Raji (cell line): Measurements from ENCODE around the gene RAB40B.

Experiments used
- POLR2A ChIP-seq: IDR thresholded peaks from 2 replicates; pipeline ENCODE4 v1.6.1; 2011; ENCODE audit warnings: low read depth, low read length, control low read depth; ENCODE audit not compliant: insufficient read depth

The RAB40B gene

DNA sequence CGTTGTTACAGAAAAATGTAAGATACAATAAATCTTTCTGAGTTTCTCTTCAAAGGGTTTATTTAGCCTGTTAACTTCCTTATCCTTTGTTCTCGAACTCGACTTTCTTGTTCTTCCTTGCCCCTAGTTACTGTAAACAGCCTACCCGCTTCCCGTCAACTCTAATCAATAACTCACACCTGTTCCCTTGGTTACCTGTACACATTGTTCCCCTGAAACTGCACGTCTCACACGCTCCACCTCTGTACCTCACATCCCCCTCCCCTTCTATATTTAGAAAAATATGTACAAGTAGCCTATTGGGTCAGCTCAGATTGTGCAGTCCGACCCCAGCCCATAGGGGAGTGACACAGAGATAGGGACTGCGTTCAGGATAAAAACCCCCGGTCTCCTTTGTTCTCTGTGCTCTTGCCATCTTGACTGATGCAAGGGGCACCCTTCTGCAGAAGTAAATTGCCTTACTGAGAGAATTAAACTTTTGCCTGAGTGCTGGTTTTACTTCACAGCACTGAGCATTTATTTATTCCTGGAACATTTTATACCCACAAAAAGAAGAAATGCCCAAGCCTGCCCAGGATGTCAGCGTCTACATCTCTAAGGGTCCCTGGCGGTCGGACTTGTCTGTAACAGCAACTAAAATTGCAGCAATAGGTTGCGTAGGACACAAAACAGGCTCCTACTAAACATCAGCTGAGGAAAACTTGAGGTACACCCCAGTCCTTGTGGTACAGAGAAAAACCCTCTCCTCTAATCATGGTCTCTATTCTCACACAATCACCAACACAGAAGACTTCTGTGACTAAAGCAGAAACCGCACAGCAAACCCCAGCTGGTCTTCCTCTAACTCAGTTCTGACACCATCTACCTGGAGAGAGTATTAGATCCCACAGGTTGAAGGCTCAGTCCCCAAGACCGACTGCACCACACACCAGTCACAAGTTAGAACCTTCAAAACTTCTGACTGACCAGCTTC is 61.6 kb downstream of the RAB40B start:
- TF ChIP-seq POLR2A: no peak

DNA sequence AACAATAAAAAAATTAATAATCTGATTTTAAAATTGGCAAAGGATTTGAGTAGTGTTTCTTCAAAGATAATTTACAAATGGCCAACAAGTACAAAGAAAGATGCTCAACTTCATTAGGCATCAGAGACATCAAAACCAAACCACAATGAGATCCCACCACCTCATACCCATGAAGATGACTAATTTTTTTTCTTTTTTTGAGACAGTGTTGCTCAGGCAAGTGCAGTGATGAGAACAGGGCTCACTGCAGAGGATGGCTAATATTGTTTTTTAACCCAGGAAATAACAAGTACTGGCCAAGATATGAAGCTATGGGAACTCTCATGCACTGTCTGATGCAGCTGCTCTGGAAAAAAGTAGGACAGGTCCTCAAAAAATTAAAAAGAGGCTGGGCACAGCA is 65.2 kb downstream of the RAB40B start:
- no peak for TF ChIP-seq POLR2A

DNA sequence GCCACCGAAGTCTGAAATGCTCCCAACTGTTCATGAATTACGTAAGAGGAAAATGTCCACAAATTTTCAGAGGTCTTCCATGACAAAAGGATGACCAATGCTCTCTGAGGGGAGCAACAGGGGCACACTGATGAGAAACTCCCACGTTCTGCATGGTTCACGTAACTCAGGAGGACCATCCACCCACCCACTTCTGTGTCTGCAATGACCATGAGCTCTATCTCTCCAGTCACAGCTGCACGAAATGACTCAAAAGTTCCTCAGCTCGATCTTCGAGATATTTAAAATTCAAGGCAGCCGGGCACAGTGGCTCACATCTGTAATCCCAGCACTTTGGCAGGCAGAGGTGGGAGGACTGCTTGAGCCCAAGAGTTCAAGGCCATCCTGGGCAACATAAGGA is 66.0 kb downstream of the RAB40B start:
- no peak for TF ChIP-seq POLR2A

DNA sequence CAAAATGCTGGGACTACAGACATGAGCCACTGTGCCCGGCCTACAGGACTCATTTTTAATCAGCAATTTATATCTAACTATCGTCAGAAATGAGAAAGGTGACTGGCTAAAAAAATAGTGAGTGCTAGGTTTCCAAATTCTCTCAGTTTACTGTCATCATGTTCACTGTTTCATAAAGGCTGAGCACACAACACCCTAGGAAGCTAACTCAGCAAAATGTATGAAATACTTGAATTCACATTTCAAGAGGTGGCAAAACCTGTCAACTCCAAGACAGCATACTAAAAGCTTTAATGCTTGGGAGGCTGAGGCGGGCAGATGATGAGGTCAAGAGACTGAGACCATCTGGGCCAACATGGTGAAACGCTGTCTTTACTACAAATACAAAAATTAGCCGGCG is 67.0 kb downstream of the RAB40B start:
- no peak for TF ChIP-seq POLR2A

DNA sequence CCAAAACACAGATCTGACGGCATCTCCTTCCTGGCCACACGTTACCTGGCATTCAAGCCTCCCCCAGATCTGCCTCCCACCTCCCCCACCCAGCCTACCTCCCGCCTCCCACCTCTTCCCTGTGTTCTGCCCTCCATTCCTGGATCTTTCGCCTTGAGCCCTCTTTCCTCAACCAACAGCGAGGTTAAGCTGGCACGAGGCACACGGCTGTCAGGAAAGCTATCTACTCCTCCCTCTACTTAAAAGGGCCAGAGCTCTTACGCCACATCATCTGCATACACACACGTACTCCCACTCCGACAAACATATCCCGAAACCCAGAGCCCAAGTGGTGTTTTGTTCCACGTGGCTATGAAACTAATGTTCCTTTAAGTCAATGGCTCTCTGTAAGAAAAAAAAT is 68.3 kb downstream of the RAB40B start:
- TF ChIP-seq POLR2A: no peak

DNA sequence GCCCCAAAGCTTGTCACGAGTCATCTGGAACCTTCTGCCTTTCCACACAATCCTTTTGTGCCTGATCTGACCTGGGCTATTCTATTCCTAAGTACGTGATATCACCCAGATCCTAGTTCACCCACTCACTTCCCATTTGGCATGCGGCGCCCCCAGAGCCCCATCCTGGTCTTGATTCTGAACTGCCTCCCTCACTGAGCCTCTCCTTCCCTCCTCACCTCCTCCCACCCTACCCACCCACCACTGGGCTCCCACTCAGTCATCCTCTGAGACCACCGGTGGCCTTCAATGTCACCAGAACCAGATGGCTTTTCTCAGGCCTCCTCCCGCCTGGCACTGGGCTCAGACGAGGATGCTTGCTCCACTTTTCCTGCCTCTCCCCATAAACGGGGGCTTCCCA is 68.8 kb downstream of the RAB40B start:
- TF ChIP-seq POLR2A: no peak

DNA sequence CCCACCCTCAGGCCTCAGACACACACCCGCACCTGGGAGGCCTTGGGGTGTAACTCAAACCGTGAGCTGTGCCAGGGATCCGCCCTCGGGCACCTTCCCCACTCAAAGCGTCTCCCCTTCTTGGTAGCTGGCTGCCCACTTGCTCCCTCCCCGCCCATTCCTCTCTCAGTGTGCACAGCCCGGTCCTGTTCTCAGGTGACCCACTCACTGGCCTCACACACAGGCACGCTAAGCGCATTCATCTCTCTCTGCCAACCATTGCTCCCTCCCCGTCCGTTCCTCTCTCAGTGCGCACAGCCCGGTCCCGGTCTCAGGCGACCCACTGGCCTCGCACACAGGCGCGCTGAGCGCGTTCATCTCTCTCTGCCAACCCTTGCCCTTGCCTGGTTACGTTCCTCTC is 71.1 kb downstream of the RAB40B start:
- no peak for TF ChIP-seq POLR2A

DNA sequence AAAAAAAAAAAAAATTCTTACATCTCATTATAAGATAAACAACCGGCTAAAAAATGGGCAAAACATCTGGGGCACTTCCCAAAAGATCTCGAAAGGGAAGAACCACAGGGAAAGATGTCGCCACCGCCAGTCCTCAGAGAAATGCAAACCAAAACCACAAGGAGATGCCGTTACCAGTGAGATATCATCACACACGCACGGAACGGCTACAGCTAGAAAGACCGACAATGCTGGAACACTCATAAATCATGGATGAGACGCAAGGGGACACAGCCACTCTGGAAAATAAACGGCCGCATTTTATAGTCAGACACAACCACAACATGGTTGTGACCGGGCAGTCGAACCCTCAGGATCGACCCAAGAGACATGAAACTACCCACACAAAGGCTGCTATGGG is 74.8 kb downstream of the RAB40B start:
- TF ChIP-seq POLR2A: no peak

DNA sequence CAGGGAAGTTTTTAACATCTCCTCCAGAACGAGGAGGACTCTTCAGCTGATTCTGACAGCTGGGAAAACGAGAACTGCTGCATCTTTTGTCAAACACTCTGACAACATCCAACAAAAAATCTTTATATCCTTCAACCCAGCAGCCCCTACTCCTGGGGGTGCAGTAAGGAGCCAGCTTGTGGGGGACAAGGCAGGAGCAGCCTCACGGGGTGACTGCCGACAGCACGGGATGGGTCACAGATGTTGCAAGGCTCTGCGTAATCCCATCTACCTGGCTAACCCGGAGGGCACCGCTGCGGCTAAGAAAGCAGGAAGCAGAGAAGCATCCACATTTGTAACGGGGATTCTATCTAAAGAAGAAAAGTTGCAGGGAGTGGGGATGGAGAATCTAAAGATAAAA is 78.9 kb downstream of the RAB40B start:
- no peak for TF ChIP-seq POLR2A

DNA sequence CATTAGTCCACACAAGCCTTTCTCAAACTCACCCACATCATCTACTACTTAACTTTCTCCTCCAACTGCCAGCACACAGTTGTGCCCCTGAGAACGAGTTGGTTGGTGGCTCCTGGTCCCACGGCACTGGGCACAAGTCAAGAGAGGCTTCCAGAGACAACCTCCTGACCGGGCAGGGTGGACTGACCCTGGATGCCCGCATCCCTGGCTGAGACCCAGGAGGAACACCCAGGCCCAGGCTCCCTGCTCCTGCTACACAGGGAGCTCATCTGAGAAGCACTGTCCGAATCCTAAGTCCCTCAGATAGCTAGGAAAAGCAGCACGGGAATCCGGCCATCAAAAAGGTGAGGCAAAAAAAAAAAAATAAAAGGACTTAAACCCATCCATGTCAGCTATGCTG is 79.3 kb downstream of the RAB40B start:
- no peak for TF ChIP-seq POLR2A

DNA sequence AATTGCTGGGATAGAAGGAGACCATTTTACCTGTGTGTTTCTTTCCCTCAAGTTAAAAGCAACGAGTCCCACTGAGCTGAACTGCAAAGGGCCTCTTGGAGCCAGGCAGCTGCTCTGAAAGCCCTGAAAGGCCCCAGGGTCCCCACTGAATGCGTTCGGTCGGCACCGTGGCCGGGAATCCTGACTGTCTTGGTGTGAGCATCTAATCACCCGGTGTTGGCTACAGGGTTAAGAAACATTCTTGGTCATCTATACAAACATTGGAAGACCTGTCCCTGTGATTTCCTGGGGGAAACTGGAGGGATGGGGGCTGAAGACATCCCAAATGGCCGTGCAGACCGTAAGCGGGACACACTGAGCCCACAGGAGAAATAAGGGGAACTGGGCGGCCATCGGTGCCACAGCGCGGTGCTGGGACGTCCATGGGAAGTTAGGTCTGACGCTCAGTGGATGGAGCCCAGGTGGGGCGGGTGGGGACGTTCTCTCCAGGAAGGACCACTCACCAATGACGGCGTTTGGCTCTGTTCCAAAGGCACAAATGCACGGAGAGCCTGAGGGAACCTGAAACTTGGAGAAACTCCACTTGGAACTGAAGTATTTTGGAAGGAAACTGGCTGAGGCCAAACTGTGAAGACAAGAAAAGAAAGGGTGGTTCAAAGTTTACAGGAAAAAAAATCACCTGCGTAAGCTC is 82.3 kb downstream of the RAB40B start:
- no peak for TF ChIP-seq POLR2A

DNA sequence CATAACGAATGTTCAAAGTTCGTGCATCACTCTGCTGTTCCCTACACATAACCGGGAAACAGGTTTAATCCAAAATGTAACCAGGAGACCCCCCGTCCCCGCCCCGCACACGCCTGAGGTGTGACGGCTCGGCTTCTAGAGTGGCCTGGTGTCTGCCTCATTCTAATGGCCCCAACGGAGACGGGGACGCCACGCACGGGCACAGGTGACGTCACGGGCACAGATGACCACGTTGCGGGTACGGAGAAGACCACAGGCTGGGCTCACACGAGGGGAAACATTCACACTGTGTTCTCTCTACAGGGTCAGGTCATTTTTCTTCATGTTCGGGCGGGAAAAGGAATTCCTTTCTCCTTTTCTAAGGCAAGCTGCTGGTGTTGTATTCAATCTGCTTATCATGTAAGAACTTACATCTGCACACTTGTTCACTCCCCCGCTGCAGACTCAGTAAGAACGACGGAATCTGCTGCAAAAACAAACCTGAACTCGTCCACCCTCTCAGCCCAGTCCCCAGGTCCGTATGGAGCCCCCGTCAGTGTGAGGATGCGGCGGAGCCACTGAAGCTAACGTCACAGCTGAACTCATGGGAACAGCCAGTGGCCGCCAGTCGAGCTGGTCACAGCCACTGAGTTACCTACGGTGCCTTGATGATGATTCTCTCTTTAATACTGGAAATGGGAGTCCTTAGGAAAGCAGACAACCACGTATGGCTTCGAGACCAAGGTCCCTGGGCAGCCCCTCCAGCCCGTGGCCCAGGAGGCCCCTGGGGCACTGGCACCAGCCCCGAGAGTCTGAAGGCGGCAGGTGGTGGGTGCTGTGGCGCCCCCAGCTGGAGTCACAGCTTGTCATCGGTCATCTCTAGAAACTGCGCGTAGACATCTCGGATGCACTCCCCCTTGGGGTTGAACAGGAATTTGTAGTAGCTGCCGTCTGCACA is 83.1 kb downstream of the RAB40B start:
- TF ChIP-seq POLR2A: no peak

DNA sequence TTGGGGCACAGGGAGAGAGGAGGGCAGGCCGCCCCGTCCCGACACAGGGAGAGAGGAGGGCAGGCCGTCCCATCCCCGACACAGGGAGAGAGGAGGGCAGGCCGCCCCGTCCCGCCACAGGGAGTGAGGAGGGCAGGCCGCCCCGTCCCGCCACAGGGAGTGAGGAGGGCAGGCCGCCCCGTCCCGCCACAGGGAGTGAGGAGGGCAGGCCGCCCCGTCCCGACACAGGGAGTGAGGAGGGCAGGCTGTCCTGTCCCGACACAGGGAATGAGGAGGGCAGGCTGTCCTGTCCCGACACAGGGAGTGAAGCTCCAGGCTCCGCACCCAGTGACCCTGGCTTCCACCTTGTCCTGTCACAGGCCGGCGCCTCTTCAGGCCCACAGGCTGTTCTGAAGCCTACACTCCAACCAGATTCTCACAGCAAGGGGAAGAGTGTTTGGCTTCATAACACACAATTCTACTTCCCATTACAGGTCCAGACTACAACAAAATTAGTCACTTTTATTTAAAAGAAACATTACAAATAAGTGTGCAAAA is 84.3 kb downstream of the RAB40B start:
- TF ChIP-seq POLR2A: no peak

DNA sequence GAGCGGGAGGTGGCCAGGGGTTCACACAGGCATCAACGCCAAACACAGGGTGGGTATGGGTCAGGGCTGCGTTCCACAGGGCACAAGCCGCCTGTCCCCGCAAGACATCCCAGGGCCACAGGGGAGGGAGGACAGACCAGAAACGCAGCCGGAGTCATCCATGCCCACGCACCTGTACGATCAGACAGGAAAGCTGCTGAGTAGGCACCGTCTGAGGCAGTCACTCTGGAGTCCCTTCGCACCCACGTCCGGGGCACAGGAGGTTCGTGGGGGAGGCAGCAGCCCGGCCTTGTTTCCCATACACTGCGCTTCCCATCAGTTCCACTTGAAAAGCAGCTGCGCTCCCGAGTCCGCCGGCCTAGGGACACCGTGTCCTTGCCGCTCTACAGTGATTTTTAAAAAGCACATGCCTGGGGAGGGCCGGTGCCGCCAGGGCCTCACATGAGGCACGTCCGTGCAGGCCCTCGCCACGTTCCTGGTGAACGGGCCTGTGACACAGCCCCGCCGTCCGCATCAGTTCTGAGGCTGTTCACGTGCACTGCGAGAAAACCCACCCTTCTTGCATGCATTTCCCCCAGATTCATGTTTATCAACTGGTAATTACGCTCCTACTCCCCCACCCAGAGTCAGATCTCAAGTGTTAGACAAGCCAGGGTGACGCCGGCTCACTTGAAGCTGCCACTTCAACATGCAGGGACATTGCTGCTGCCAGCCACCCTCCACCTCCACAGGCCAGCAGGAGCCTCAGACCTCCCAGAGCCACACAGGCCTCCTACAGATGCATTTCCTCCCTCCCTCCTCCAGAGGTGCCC is 85.0 kb downstream of the RAB40B start:
- TF ChIP-seq POLR2A: no peak
